ENCODE results near the gene CHGA. TPM values are rescaled to one million over a fixed set of nuclear protein-coding genes. Genes with fewer than 3 reads are reported as not detected.

CHGA gene
- total RNA-seq, result 0.33 TPM in 1 of 2 replicates, not detected in the other

GRCh38 chr14:92922883-92923743 lies at the start of gene CHGA:
CHGA (plus strand) TSS chr14:92923150; CDS start chr14:92923360, 210 bp downstream.

Other genes starting within 250 kb of the CHGA start
- 34.1 and 55.7 TPM in 2 replicates for gene LGMN, start 174.5 kb upstream of the CHGA start, total RNA-seq
- gene GOLGA5, start 128.8 kb upstream of the CHGA start, total RNA-seq, result 56.9 and 64.7 TPM in 2 replicates
- gene ITPK1, start 192.8 kb downstream of the CHGA start, total RNA-seq, result 17.3 and 43.5 TPM in 2 replicates